Heart left ventricle (tissue), 16 donors: ENCODE results near the gene SIM2. TPM values are rescaled to one million over a fixed set of nuclear protein-coding genes. Genes with fewer than 3 reads are reported as not detected.

Experiments used
- ATAC-seq, 4 donors: fragments of 200-7000 bp; cut with Tn5 transposase; one replicate each; pipeline ENCODE4 v1.9.1; 2020 to 2022; ENCODE audit warnings: moderate library complexity in 4 of 4, mild to moderate bottlenecking in 3 of 4, moderate number of reproducible peaks in 1 of 4
- DNase-seq, 5 donors: peaks; one replicate each; pipeline ENCODE4 v3.0.0-alpha.2; 2020
- H3K27ac ChIP-seq, 12 donors: fragments of 200-600 bp; sonication (generic) in 4 of 12; one replicate each; pipeline versions ENCODE4 v1.5.0 to v1.8.0; 2016 to 2022; ENCODE audit warnings: mild to moderate bottlenecking in 2 of 12
- H3K27me3 ChIP-seq, 9 donors: fragments of 200-600 bp; sonication (generic) in 2 of 9; one replicate each; pipeline versions ENCODE4 v1.5.1 to v1.8.0; 2016 to 2022; ENCODE audit warnings: mild to moderate bottlenecking in 3 of 9
- H3K36me3 ChIP-seq, 9 donors: fragments of 200-600 bp; sonication (generic) in 2 of 9; one replicate each; pipeline versions ENCODE4 v1.5.0 to v1.8.0; 2018 to 2022; ENCODE audit warnings: mild to moderate bottlenecking in 2 of 9
- H3K4me1 ChIP-seq, 12 donors: fragments of 200-600 bp; sonication (generic) in 4 of 12; one replicate each; pipeline versions ENCODE4 v1.5.0 to v1.8.0; 2016 to 2022; ENCODE audit warnings: mild to moderate bottlenecking in 3 of 12
- H3K4me3 ChIP-seq, 12 donors: fragments of 200-600 bp; sonication (generic) in 4 of 12; one replicate each; pipeline versions ENCODE4 v1.5.0 to v1.8.0; 2017 to 2022; ENCODE audit warnings: mild to moderate bottlenecking in 9 of 12, moderate library complexity in 4 of 12
- H3K9me3 ChIP-seq, 12 donors: fragments of 200-600 bp; sonication (generic) in 4 of 12; one replicate each; pipeline versions ENCODE4 v1.5.0 to v1.8.0; 2016 to 2022; ENCODE audit warnings: mild to moderate bottlenecking in 1 of 12
- POLR2A ChIP-seq, 2 donors: fragments of 450-650 bp; IDR thresholded peaks; one replicate each; pipeline ENCODE4 v1.6.1; 2017; ENCODE audit warnings: antibody characterized with exemption in 2 of 2, mild to moderate bottlenecking in 2 of 2, moderate library complexity in 2 of 2
- WGBS, 4 donors: extraction: QIAGEN DNeasy Blood & Tissue Kit in 2 of 4; methylation state at CpG; one replicate each; pipeline versions ENCODE4 v1.1.5 to v1.1.7; 2013 to 2018; 5-methylcytosine and 5-hydroxymethylcytosine counted together
- intact Hi-C, 10 donors: fragments of 100-400 bp; cut with DNase I; formaldehyde crosslinking; loops; one replicate each; pipeline versions ENCODE4 v1.11.1 to v1.14.2; 2022
- polyA plus RNA-seq, 2 donors: library from polyadenylated mRNA; stranded (reverse); fragments of 200-250 nt; gene quantifications; one replicate each; pipeline ENCODE4 v1.2.3, GENCODE V29; 2013
- total RNA-seq, 9 donors: library from RNA; depleted of rRNA in 2 of 9; stranded (reverse); fragments of >200 nt in 2 of 9; fragmentation: NEBNext Ultra II Directional in 3 of 9; extraction: Animal tissue kit (Norgen Biotek cat#: 25700) in 3 of 9; gene quantifications; one replicate each; pipeline versions ENCODE4 v1.1.0 to v1.2.4, GENCODE V29; 2016 to 2023
- TF ChIP-seq, protein P1 (sequence below), 12 donors: fragments of 200-600 bp; sonication (generic) in 4 of 12; IDR thresholded peaks; one replicate each; pipeline versions ENCODE4 v1.5.0 to v1.8.0; 2018 to 2022; ENCODE audit warnings: antibody characterized with exemption in 12 of 12, mild to moderate bottlenecking in 5 of 12
- donor health status: ischemic (EF 13 %, LVEDD 7.1; RV severe dilation, severe dysfunction).
- donor health status: healthy with polysubstance abuse.
- donor health status: DM: no; HTN: yes; CAD: no.
- donor health status: DM: no; HTN: no; CAD: no.
- donor health status: ischemic (EF 25% LVEDD 6.9; RV normal size, moderate dysfunction).
- donor health status: ischemic (EF 25% LVEDD 5.7; RV mildly dilated, moderate dysfunction).
- donor health status: healthy.
- donor health status: DM: yes; HTN: yes; CAD: no.
- donor health status: ischemic (EF 35%, LVEDD 5.7; RV mildly dilated, moderate dysfunction).
- donor health status: nonischemic (EF 11% LVEDD 7.7; RV severe dilation, severe dysfunction).
- donor health status: DM: yes; HTN: yes; CAD: no.
- donor health status: PGD.
- donor health status: ischemic (EF 29% LVEDD 5.4; RV normal size, mild dysfunction).
- donor health status: nonischemic (EF 23%, LVEDD 6.1; RV moderate dilation, normal function).

The SIM2 gene
- total and polyA plus RNA-seq, 11 donors = 0.01 to 0.88 (median 0.15) TPM; not detected in 8

DNA sequence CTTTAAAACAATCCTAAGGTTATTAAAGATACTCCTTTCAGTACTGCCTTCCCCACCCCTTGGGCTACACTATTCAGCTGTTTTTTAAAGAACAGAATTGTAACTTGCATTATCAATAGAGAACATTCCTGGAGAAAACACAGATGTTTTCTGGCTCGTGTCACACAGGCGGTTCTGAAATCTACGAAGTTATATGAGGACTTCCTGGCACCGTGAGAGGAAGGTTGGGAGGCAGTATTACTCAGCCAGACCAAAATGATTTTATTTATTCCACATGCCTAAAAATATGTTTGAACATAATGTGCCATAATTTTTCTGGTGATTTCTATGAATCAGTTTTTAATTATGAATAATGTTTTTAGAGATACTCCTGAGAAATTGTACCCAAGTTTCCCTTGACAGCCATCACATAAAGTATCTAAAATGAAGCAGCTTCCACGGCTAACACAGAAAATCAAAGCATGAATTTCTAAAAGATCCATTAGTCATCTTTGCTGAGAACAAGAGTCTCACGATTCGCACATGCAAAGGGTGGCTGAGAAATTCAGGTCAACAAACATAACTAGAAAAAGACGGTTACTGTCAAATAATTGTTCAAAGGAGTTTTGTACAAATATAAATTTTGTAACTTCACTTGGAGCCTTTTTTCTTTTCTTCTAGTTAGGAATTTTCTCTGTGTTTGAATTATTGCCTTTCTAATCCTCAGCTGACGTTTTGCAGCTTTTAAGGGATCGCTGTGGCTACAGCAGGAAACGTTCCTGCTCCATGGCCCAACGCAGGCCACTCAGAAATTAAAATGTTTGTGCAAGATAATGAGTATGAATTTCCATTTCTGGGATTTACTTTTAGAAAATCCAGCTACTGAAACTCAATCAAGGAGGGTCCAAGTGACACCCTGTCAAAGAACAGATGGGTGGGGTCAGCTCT, 8.0 kb upstream of the SIM2 start:
- Histone ChIP-seq H3K9me3 (peaks cover 0 to 2% (median 0%) of the 10 kb centered on the region in 12 donors), H3K27ac (no peak overlapping the region), H3K4me3 (no peak overlapping the region), H3K36me3 (no peaks in the 10 kb centered on the region), H3K27me3 (peaks cover 46 to 98% (median 80%) of the 10 kb centered on the region in 9 donors), H3K4me1 (peaks cover 0 to 16% (median 6%) of the 10 kb centered on the region in 12 donors)
- no peak for DNase-seq
- TF ChIP-seq, protein P1, sequence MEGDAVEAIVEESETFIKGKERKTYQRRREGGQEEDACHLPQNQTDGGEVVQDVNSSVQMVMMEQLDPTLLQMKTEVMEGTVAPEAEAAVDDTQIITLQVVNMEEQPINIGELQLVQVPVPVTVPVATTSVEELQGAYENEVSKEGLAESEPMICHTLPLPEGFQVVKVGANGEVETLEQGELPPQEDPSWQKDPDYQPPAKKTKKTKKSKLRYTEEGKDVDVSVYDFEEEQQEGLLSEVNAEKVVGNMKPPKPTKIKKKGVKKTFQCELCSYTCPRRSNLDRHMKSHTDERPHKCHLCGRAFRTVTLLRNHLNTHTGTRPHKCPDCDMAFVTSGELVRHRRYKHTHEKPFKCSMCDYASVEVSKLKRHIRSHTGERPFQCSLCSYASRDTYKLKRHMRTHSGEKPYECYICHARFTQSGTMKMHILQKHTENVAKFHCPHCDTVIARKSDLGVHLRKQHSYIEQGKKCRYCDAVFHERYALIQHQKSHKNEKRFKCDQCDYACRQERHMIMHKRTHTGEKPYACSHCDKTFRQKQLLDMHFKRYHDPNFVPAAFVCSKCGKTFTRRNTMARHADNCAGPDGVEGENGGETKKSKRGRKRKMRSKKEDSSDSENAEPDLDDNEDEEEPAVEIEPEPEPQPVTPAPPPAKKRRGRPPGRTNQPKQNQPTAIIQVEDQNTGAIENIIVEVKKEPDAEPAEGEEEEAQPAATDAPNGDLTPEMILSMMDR (IDR thresholded peaks at IDR 0.05) = no peak
- TF ChIP-seq POLR2A (IDR thresholded peaks at IDR 0.05) = no peak
- ATAC-seq = no peak
- 27 to 41% (median 34%) methylated on average over 12 of the region's 12 CpGs for WGBS, 4 donors
- intact Hi-C loops = no loop called here

DNA sequence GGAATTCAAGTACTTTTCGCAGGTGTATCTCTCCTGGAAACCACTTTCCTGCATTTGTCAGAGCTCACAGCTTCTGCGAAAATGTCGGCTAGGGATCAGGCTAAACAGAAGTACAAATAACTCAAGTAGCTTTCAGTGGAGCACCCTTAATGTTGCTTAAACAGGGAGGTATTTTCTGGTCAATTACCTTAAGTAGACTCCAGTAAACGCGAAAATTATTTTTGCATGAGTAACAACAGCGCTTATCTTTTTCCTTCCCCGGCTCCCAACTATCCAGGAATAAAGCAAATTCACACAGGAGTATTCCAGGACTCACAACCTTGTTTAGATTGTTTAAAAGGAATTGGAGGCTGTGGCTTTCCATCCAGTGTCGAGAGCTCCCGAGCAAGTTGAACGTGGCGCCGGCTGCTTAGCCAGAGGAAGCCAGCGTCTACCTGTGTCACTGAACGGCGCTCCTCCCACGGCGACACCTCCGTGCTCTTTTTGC, 7.3 kb upstream of the SIM2 start:
- intact Hi-C loops = no loop called here
- Histone ChIP-seq H3K4me1 (peaks cover 0 to 22% (median 6%) of the 10 kb centered on the region in 12 donors), H3K4me3 (no peak overlapping the region), H3K9me3 (peaks cover 0 to 2% (median 0%) of the 10 kb centered on the region in 12 donors), H3K27me3 (peaks cover 53 to 98% (median 81%) of the 10 kb centered on the region in 9 donors), H3K36me3 (no peaks in the 10 kb centered on the region), H3K27ac (no peak overlapping the region)
- ATAC-seq (no peak), DNase-seq (no peak)
- WGBS, 4 donors = 10 to 15% (median 11%) methylated on average over 18 of the region's 18 CpGs
- TF ChIP-seq POLR2A (IDR thresholded peaks at IDR 0.05) = no peak
- TF ChIP-seq, protein P1 (IDR thresholded peaks at IDR 0.05) = no peak

DNA sequence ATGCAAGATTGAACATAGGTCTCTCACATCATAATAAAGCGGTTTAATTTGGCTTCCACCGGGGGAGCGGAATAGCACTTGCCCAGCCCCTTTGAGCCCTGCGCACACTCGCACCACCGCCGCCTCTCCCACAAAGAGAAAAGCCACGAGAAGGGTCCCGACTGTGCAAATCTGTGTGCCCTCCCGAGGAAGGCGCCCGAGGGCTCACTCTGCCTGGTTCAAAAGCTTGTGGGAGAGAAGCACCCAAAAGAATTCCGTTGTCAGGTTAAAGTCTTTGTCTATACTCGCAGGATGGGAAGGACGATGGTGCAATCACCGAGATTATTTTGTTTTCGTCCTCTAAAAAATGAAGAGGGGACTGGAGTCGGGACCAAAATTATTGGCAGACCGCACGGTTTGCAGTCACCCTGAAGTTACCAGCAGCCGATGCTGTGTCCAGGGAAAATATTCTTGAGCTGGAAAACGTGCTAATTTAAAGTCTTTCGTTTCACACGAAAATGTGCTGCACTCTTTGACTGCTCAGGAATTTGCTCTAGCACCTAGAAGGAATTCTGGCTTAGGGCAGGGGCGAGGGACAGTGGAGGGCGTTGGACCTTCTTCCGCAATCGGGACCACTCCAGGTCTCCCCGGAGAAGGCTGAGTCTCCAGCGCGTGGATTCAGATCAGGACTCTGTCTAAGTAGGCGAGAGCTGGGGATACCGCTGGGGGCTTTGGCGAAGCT, 6.6 kb upstream of the SIM2 start:
- Histone ChIP-seq H3K36me3 (no peaks in the 10 kb centered on the region), H3K4me3 (no peak overlapping the region), H3K27me3 (peaks cover 60 to 98% (median 84%) of the 10 kb centered on the region in 9 donors), H3K4me1 (peaks cover 0 to 29% (median 9%) of the 10 kb centered on the region in 12 donors), H3K9me3 (peaks cover 0 to 2% (median 0%) of the 10 kb centered on the region in 12 donors), H3K27ac (no peak overlapping the region)
- intact Hi-C loops = no loop called here
- 8 to 11% (median 10%) methylated on average over 31 to 34 of the region's 34 CpGs for WGBS, 4 donors
- ATAC-seq (no peak), DNase-seq (no peak)
- TF ChIP-seq, protein P1 (IDR thresholded peaks at IDR 0.05) = no peak
- TF ChIP-seq POLR2A (IDR thresholded peaks at IDR 0.05) = no peak
